Mononuclear cell (primary cell): ENCODE results near the gene ITGB1BP2. TPM values are rescaled to one million over a fixed set of nuclear protein-coding genes. Genes with fewer than 3 reads are reported as not detected.
"Not testable (repeated sequence)": the region's sequence is repeated elsewhere in the genome, so short reads cannot be mapped to it uniquely, and the experiment has no call there.

Experiments
- H3K27me3 ChIP-seq: 2 replicates; pipeline ENCODE4 v1.6.0; 2011; ENCODE audit warnings: low read length, control low read depth; ENCODE audit not compliant: insufficient read depth
- H3K4me1 ChIP-seq: 2 replicates; pipeline ENCODE4 v1.5.1; 2011; ENCODE audit warnings: mild to moderate bottlenecking, low read length, control low read depth; ENCODE audit not compliant: insufficient read depth
- H3K4me3 ChIP-seq: 2 replicates; pipeline ENCODE4 v1.5.1; 2011; ENCODE audit warnings: mild to moderate bottlenecking, low read length, moderate library complexity
- H3K9me3 ChIP-seq: 2 replicates; pipeline ENCODE4 v1.5.1; 2011; ENCODE audit warnings: low read depth, mild to moderate bottlenecking, control low read depth, low read length
- total RNA-seq: library from RNA; depleted of rRNA; stranded (reverse); fragments of >200 nt; gene quantifications from one replicate; pipeline ENCODE4 v1.2.3, GENCODE V29; 2012

ITGB1BP2 gene
- total RNA-seq, 1 donor: 0.84 TPM

- Histone ChIP-seq H3K27me3 (no peaks in the 10 kb centered on the region), H3K4me1 (peaks cover 6% of the 10 kb centered on the region), H3K9me3 (no peaks in the 10 kb centered on the region), H3K4me3 (no peak overlapping the region)
These were observed 10.2 kb upstream of the ITGB1BP2 start for GRCh38 chrX:71291381-71291780.

DNA sequence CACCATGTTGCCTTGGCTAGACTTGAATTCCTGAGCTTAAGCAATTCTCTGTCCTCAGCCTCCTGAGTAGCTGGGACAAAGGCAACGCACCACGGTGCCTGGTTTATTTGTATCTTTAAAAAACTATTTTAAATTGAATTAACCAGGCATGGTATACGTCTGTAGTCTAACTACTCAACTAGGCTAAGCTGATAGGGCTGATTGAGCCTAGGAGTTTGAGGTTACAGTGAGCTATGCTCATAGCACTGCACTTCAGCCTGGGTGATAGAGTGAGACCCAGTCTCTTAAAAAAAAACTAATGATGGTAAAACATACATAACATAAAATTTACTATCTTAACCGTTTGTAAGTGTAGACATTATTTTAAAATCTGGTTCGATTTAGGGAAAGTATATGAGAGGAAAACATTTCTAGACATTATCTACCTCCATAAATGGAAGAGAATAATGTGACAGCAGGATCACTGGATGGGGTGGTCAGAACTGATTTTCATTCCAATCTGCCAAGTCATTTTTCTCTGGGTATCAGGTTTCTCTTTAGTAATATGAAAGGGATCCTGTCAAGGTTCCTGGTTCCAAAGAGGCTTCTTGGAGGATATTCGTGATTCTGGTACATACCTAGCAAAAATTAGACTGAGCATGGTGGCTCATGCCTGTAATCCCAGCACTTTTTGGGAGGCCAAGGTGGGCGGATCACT, 8.7 kb upstream of the ITGB1BP2 start:
- Histone ChIP-seq H3K4me3 (no peak overlapping the region), H3K9me3 (no peaks in the 10 kb centered on the region), H3K4me1 (peaks cover 6% of the 10 kb centered on the region), H3K27me3 (no peaks in the 10 kb centered on the region)

DNA sequence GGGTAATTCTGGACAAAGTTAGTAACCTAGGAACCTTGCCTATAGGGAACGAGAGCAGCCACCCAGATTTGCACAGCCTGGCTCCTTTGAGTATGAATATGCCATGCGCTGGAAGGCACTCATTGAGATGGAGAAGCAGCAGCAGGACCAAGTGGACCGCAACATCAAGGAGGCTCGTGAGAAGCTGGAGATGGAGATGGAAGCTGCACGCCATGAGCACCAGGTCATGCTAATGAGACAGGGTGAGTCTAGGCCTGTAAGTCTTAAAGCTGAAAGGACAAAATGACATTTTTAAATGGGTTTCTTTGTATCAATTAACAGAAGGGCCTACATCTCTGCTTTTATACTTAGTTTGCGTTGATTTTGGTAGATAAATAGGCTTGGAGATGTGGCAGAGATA, 4.7 kb upstream of the ITGB1BP2 start:
- no peak overlapping the region for H3K4me3 ChIP-seq
- H3K4me1 ChIP-seq: no peaks in the 10 kb centered on the region
- no peaks in the 10 kb centered on the region for H3K27me3 ChIP-seq
- H3K9me3 ChIP-seq: no peaks in the 10 kb centered on the region

DNA sequence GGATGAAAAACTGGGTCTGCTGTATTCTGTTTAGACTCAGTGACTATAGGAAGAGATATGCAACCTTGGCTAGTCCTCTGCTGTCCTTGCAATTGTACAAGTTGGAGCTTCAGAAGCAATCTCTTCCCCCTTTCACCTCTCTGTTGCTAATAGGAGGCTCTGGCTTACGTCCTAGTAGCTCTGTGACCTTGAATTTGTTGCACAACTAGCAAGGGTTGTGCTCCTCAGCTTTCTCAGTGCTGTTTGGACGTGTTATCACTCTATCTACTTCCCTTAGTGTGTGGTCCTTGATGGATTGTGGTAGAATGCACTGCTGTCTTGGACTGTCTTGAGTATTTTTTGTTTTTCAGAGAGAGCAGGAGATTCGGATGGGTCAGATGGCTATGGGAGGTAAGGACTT, 3.4 kb upstream of the ITGB1BP2 start:
- H3K4me3 ChIP-seq: no peak overlapping the region
- H3K9me3 ChIP-seq: no peaks in the 10 kb centered on the region
- no peaks in the 10 kb centered on the region for H3K27me3 ChIP-seq
- peaks cover 7% of the 10 kb centered on the region for H3K4me1 ChIP-seq

GRCh38 chrX:71300064-71300463, 1.5 kb upstream of the ITGB1BP2 start:
- H3K4me1 ChIP-seq: peaks cover 11% of the 10 kb centered on the region
- not testable (repeated sequence) for H3K4me3 ChIP-seq, H3K9me3 ChIP-seq, H3K27me3 ChIP-seq

- H3K9me3 ChIP-seq, H3K27me3 ChIP-seq, H3K4me3 ChIP-seq: not testable (repeated sequence)
- peaks cover 11% of the 10 kb centered on the region for H3K4me1 ChIP-seq
These were observed 1.1 kb upstream of the ITGB1BP2 start for GRCh38 chrX:71300495-71300894.

DNA sequence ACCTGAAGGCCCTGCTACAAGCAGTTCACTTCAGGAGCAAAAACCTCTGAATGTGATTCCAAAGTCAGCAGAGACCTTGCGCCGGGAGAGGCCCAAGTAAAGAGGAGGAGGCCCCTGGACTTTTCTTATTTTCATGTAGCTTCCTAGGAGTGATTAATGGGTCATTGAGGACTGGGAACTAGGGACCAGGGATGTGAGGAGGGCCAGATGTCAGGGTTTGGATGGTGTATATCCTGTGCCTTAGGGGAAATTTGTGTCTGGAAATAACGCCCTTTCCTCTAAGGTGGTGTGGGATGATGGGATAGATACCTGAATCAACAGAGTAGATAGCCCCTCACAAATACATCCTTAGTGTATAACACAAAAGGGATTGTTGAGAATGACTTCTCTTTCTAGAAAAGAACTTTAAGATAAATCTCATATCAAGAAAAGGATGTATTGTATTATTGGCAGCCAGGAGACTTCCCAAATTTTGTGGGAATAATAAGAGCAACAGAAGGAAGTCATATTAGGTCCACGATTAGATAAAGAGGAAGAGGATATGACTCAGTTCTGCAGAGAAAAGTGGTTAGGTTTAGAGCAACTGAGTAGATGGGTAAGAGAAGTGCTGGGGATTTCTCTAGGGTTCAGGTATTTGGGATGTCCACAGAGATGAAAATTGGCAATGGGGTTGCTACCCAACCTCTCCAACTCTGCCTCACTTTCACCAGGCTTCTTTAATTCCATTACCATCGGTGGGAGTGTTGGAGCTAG, 1.1 kb downstream of the ITGB1BP2 start:
- peaks cover 11% of the 10 kb centered on the region for H3K4me1 ChIP-seq

DNA sequence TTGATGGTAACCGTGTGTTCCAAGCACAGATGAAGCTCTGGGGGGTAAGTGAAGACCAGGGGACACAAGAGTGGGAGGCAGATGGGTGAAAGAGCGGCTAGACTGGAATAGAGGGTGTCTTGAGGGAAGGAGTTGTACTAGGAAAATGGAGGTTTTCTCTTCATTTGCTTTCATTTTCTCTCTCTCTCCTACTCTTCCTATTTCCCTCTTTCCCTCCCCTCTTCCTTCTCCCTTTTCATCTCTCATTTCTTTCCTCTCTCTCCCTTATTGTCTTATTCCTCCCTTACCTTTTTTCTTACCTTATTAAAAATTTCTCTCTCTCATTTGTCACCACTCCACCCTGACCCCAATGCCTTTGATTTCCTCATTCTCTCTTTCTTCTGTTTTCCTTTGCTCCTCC, 3.0 kb downstream of the ITGB1BP2 start:
- H3K27me3 ChIP-seq: no peaks in the 10 kb centered on the region
- no peak overlapping the region for H3K4me3 ChIP-seq
- peaks cover 11% of the 10 kb centered on the region for H3K4me1 ChIP-seq
- no peaks in the 10 kb centered on the region for H3K9me3 ChIP-seq

More for the DNA sequence above, 1.1 kb downstream of the ITGB1BP2 start:
- Histone ChIP-seq H3K9me3 (no peaks in the 10 kb centered on the region), H3K27me3 (no peaks in the 10 kb centered on the region), H3K4me3 (no peak overlapping the region)

- H3K9me3 ChIP-seq: no peaks in the 10 kb centered on the region
- H3K27me3 ChIP-seq: no peaks in the 10 kb centered on the region
These were observed 14.4 kb downstream of the ITGB1BP2 start for GRCh38 chrX:71315917-71316316.

GRCh38 chrX:71316959-71317358, 15.4 kb downstream of the ITGB1BP2 start:
- H3K27me3 ChIP-seq, H3K9me3 ChIP-seq, H3K4me3 ChIP-seq, H3K4me1 ChIP-seq: not testable (repeated sequence)

More at GRCh38 chrX:71315917-71316316, 14.4 kb downstream of the ITGB1BP2 start:
- Histone ChIP-seq H3K4me3 (no peak overlapping the region), H3K4me1 (no peaks in the 10 kb centered on the region)

DNA sequence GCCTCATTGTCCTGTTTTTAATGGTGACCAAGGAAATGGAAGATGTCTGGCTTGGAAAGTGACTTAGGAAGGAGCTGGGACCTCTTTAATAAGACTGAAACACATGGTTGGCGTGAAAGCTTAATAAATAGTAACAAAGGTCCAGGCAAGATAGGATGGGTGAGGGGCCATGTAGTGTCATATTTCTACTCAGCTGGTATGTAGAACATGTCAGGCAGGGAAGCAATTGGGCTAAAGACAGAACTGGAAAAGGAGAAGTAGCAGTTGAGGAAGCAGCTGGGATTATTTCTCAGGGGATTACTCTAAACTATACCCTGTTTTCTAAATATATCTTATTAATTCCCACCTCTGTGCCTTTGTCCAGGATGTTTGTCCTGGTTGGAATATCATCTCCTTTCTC, 18.6 kb downstream of the ITGB1BP2 start:
- Histone ChIP-seq H3K4me3 (no peak overlapping the region), H3K27me3 (no peaks in the 10 kb centered on the region), H3K4me1 (no peaks in the 10 kb centered on the region), H3K9me3 (no peaks in the 10 kb centered on the region)

GRCh38 chrX:71321731-71322130, 20.2 kb downstream of the ITGB1BP2 start:
- H3K27me3 ChIP-seq: no peaks in the 10 kb centered on the region
- H3K4me1 ChIP-seq: no peaks in the 10 kb centered on the region
- no peak overlapping the region for H3K4me3 ChIP-seq
- peaks cover 4% of the 10 kb centered on the region for H3K9me3 ChIP-seq

- not testable (repeated sequence) for H3K4me3 ChIP-seq, H3K4me1 ChIP-seq, H3K27me3 ChIP-seq, H3K9me3 ChIP-seq
These were observed 22.9 kb downstream of the ITGB1BP2 start for GRCh38 chrX:71324452-71324851.

GRCh38 chrX:71326394-71326793, 24.8 kb downstream of the ITGB1BP2 start:
- no peak overlapping the region for H3K4me3 ChIP-seq

DNA sequence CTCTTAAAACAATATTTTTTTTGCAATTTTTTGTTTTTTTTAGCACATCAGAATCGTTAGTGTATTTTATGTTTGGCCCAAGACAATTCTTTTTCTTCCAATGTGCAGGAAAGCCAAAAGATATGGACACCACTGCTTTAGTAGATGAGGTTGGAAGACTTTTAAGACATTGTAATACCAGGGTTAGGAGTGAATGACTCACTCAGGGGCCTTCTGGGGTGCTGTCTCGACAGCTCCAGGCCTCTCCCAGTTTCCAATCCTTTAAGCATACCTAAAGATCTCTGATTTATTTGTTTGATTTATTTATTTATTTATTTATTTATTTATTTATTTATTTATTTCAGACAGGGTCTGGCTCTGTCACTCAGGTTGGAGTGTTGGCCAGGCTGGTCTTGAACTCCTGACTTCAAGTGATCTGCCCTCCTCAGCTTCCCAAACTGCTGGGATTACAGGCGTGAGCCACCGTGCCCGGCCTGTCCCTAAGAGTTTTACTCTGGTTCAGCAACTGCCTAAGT, 47.7 kb downstream of the ITGB1BP2 start:
- not testable (repeated sequence) for H3K27me3 ChIP-seq, H3K9me3 ChIP-seq, H3K4me3 ChIP-seq, H3K4me1 ChIP-seq

More at GRCh38 chrX:71326394-71326793, 24.8 kb downstream of the ITGB1BP2 start:
- no peaks in the 10 kb centered on the region for H3K27me3 ChIP-seq
- peaks cover 5% of the 10 kb centered on the region for H3K9me3 ChIP-seq
- H3K4me1 ChIP-seq: no peaks in the 10 kb centered on the region

- not testable (repeated sequence) for H3K4me3 ChIP-seq, H3K27me3 ChIP-seq, H3K9me3 ChIP-seq, H3K4me1 ChIP-seq
These were observed 48.3 kb downstream of the ITGB1BP2 start for GRCh38 chrX:71349867-71350266.
